ENCODE results near the gene NAPEPLD. TPM values are rescaled to one million over a fixed set of nuclear protein-coding genes. Genes with fewer than 3 reads are reported as not detected.

NAPEPLD gene
- total RNA-seq, 1 experiment from 2014 or later, result 7.5 TPM

DNA sequence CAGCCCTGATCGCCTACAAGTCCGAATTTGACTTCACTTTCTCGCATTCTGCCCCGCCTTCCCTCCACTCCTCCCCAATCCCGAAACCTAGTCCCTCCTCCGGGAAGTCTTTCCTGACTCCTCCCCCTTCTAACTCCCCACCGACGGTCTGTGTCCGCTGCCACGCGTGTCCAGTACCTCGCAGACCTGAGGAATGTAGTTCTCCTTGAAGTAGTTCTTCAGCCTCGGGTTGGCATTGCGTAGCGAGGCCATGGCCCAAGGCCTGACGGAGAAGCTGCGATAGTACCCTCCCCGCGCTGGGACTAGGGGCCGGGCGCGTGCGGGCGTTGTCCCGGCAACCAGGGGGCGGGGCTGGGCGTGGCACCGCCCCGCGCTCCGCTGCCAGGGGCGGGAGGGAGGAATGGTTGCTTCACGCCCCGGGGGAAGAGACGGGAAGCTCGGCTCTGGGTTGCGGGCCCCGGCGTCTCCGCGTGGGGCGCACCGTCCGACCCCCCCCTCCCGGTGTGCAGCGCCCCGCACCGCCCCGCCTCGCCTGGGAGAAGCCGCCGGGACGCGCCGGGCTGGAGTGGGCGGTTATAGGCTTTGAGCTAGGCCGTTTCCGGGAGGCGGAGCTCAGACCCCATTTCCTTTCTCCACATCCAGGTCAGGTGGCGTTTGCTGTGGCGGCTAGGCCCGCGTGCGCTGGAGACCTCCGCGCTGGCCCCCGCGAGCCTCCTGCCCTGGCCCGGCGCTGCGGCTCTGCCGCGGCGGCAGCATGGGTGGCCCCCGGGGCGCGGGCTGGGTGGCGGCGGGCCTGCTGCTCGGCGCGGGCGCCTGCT, 74.2 kb downstream of the NAPEPLD start, which contains the start of the genes ARMC10 and FBXL13 (continued):
- TF ChIP-seq FOXK1 (CRISPR knock-in tag; IDR thresholded peaks at IDR 0.05), result no peak; the same call in 1 of the 2 replicates
- no peak for TF ChIP-seq ZNF138 (CRISPR knock-in tag; conservative IDR thresholded peaks at IDR 0.05)
- TF ChIP-seq, protein P1, sequence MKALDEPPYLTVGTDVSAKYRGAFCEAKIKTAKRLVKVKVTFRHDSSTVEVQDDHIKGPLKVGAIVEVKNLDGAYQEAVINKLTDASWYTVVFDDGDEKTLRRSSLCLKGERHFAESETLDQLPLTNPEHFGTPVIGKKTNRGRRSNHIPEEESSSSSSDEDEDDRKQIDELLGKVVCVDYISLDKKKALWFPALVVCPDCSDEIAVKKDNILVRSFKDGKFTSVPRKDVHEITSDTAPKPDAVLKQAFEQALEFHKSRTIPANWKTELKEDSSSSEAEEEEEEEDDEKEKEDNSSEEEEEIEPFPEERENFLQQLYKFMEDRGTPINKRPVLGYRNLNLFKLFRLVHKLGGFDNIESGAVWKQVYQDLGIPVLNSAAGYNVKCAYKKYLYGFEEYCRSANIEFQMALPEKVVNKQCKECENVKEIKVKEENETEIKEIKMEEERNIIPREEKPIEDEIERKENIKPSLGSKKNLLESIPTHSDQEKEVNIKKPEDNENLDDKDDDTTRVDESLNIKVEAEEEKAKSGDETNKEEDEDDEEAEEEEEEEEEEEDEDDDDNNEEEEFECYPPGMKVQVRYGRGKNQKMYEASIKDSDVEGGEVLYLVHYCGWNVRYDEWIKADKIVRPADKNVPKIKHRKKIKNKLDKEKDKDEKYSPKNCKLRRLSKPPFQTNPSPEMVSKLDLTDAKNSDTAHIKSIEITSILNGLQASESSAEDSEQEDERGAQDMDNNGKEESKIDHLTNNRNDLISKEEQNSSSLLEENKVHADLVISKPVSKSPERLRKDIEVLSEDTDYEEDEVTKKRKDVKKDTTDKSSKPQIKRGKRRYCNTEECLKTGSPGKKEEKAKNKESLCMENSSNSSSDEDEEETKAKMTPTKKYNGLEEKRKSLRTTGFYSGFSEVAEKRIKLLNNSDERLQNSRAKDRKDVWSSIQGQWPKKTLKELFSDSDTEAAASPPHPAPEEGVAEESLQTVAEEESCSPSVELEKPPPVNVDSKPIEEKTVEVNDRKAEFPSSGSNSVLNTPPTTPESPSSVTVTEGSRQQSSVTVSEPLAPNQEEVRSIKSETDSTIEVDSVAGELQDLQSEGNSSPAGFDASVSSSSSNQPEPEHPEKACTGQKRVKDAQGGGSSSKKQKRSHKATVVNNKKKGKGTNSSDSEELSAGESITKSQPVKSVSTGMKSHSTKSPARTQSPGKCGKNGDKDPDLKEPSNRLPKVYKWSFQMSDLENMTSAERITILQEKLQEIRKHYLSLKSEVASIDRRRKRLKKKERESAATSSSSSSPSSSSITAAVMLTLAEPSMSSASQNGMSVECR (CRISPR knock-in tag; IDR thresholded peaks at IDR 0.05; ENCODE audit: borderline replicate concordance), result peak; percentile 43; the same call in 1 of the 2 replicates
- TF ChIP-seq, protein P2, sequence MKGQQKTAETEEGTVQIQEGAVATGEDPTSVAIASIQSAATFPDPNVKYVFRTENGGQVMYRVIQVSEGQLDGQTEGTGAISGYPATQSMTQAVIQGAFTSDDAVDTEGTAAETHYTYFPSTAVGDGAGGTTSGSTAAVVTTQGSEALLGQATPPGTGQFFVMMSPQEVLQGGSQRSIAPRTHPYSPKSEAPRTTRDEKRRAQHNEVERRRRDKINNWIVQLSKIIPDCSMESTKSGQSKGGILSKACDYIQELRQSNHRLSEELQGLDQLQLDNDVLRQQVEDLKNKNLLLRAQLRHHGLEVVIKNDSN (CRISPR knock-in tag; IDR thresholded peaks at IDR 0.05), result peak; percentile 42; the same call in 1 of the 2 replicates
- no peak for TF ChIP-seq CREB1 (CRISPR knock-in tag; IDR thresholded peaks at IDR 0.05)
- TF ChIP-seq, protein P3, sequence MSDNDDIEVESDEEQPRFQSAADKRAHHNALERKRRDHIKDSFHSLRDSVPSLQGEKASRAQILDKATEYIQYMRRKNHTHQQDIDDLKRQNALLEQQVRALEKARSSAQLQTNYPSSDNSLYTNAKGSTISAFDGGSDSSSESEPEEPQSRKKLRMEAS (CRISPR knock-in tag; IDR thresholded peaks at IDR 0.05), result no peak; the same call in 1 of the 2 replicates
- TF ChIP-seq GTF2I (CRISPR knock-in tag; conservative IDR thresholded peaks at IDR 0.05), result no peak
- TF ChIP-seq SP1 (CRISPR knock-in tag; conservative IDR thresholded peaks at IDR 0.05), result peak; percentile 87
- TF ChIP-seq, protein P4, sequence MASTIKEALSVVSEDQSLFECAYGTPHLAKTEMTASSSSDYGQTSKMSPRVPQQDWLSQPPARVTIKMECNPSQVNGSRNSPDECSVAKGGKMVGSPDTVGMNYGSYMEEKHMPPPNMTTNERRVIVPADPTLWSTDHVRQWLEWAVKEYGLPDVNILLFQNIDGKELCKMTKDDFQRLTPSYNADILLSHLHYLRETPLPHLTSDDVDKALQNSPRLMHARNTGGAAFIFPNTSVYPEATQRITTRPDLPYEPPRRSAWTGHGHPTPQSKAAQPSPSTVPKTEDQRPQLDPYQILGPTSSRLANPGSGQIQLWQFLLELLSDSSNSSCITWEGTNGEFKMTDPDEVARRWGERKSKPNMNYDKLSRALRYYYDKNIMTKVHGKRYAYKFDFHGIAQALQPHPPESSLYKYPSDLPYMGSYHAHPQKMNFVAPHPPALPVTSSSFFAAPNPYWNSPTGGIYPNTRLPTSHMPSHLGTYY (CRISPR knock-in tag; IDR thresholded peaks at IDR 0.05), result no peak
- TF ChIP-seq, protein P5, sequence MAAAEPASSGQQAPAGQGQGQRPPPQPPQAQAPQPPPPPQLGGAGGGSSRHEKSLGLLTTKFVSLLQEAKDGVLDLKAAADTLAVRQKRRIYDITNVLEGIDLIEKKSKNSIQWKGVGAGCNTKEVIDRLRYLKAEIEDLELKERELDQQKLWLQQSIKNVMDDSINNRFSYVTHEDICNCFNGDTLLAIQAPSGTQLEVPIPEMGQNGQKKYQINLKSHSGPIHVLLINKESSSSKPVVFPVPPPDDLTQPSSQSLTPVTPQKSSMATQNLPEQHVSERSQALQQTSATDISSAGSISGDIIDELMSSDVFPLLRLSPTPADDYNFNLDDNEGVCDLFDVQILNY (CRISPR knock-in tag; IDR thresholded peaks at IDR 0.05), result peak; percentile 61; the same call in 1 of the 2 replicates
- TF ChIP-seq, protein P6, sequence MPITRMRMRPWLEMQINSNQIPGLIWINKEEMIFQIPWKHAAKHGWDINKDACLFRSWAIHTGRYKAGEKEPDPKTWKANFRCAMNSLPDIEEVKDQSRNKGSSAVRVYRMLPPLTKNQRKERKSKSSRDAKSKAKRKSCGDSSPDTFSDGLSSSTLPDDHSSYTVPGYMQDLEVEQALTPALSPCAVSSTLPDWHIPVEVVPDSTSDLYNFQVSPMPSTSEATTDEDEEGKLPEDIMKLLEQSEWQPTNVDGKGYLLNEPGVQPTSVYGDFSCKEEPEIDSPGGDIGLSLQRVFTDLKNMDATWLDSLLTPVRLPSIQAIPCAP (CRISPR knock-in tag; IDR thresholded peaks at IDR 0.05), result peak; percentile 82; the same call in 1 of the 2 replicates
- no peak for TF ChIP-seq ATF1 (CRISPR knock-in tag; IDR thresholded peaks at IDR 0.05)
- no peak for TF ChIP-seq TP53 (CRISPR knock-in tag; IDR thresholded peaks at IDR 0.05)
- TF ChIP-seq, protein P7, sequence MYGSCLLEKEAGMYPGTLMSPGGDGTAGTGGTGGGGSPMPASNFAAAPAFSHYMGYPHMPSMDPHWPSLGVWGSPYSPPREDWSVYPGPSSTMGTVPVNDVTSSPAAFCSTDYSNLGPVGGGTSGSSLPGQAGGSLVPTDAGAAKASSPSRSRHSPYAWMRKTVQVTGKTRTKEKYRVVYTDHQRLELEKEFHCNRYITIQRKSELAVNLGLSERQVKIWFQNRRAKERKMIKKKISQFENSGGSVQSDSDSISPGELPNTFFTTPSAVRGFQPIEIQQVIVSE (CRISPR knock-in tag; IDR thresholded peaks at IDR 0.05; ENCODE audit: borderline replicate concordance), result no peak
- TF ChIP-seq, protein P8, sequence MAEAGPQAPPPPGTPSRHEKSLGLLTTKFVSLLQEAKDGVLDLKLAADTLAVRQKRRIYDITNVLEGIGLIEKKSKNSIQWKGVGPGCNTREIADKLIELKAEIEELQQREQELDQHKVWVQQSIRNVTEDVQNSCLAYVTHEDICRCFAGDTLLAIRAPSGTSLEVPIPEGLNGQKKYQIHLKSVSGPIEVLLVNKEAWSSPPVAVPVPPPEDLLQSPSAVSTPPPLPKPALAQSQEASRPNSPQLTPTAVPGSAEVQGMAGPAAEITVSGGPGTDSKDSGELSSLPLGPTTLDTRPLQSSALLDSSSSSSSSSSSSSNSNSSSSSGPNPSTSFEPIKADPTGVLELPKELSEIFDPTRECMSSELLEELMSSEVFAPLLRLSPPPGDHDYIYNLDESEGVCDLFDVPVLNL (CRISPR knock-in tag; IDR thresholded peaks at IDR 0.05; ENCODE audit: borderline replicate concordance, low read depth), result 0 out of 2 replicates have a peak, but pooled peaks have one; percentile 30
- TF ChIP-seq ETV6 (CRISPR knock-in tag; IDR thresholded peaks at IDR 0.05), result peak; percentile 44
- TF ChIP-seq, protein P9, sequence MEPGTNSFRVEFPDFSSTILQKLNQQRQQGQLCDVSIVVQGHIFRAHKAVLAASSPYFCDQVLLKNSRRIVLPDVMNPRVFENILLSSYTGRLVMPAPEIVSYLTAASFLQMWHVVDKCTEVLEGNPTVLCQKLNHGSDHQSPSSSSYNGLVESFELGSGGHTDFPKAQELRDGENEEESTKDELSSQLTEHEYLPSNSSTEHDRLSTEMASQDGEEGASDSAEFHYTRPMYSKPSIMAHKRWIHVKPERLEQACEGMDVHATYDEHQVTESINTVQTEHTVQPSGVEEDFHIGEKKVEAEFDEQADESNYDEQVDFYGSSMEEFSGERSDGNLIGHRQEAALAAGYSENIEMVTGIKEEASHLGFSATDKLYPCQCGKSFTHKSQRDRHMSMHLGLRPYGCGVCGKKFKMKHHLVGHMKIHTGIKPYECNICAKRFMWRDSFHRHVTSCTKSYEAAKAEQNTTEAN (CRISPR knock-in tag; IDR thresholded peaks at IDR 0.05), result no peak
- no peak for TF ChIP-seq TEAD1 (CRISPR knock-in tag; IDR thresholded peaks at IDR 0.05)
- no peak for TF ChIP-seq JUN (CRISPR knock-in tag; IDR thresholded peaks at IDR 0.05)
